ENCODE measurements around the gene RANBP17.

GRCh38 chr5:171205375-171205774 is 343.6 kb downstream of the RANBP17 start:
- TF ChIP-seq, protein P1, sequence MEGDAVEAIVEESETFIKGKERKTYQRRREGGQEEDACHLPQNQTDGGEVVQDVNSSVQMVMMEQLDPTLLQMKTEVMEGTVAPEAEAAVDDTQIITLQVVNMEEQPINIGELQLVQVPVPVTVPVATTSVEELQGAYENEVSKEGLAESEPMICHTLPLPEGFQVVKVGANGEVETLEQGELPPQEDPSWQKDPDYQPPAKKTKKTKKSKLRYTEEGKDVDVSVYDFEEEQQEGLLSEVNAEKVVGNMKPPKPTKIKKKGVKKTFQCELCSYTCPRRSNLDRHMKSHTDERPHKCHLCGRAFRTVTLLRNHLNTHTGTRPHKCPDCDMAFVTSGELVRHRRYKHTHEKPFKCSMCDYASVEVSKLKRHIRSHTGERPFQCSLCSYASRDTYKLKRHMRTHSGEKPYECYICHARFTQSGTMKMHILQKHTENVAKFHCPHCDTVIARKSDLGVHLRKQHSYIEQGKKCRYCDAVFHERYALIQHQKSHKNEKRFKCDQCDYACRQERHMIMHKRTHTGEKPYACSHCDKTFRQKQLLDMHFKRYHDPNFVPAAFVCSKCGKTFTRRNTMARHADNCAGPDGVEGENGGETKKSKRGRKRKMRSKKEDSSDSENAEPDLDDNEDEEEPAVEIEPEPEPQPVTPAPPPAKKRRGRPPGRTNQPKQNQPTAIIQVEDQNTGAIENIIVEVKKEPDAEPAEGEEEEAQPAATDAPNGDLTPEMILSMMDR (conservative IDR thresholded peaks at IDR 0.05; ENCODE audit: low read depth in 2 of 2) = no peak
- TF ChIP-seq REST (IDR thresholded peaks at IDR 0.05; ENCODE audit: unreplicated experiment) (no peak), POLR2AphosphoS5 (IDR thresholded peaks at IDR 0.05; ENCODE audit: low read depth) (no peak), EZH2phosphoT487 (IDR thresholded peaks at IDR 0.05; ENCODE audit: unreplicated experiment) (no peak), JUNB (IDR thresholded peaks at IDR 0.05; ENCODE audit: unreplicated experiment) (no peak), CREB1 (CRISPR knock-in tag; IDR thresholded peaks at IDR 0.05; ENCODE audit: low read depth) (no peak), STAT1 (IDR thresholded peaks at IDR 0.05; ENCODE audit: unreplicated experiment) (no peak), ZNF331 (CRISPR knock-in tag; IDR thresholded peaks at IDR 0.05; ENCODE audit: low read depth) (no peak)

All from GM23338 (cell line).